Ishikawa (cell line): ENCODE measurements around the gene CYYR1.

ENCODE experiments used
- EP300 ChIP-seq: IDR thresholded peaks from 2 replicates; pipeline ENCODE4 v1.6.1; 2012; ENCODE audit warnings: borderline replicate concordance
- FOXM1 ChIP-seq: IDR thresholded peaks from 2 replicates; pipeline ENCODE4 v1.6.1; 2012; ENCODE audit warnings: low read depth, borderline replicate concordance
- MAX ChIP-seq: IDR thresholded peaks from 2 replicates; pipeline ENCODE4 v1.6.1; 2012
- NFIC ChIP-seq: IDR thresholded peaks from 2 replicates; pipeline ENCODE4 v1.6.1; 2012
- REST ChIP-seq: IDR thresholded peaks from 2 replicates; pipeline ENCODE4 v1.6.1; 2012; ENCODE audit warnings: low read depth, mild to moderate bottlenecking
- TAF1 ChIP-seq: IDR thresholded peaks from 2 replicates; pipeline ENCODE4 v1.6.1; 2012; ENCODE audit warnings: low read depth, mild to moderate bottlenecking
- TEAD4 ChIP-seq: IDR thresholded peaks from 2 replicates; pipeline ENCODE4 v1.6.1; 2012
- USF1 ChIP-seq: IDR thresholded peaks from 2 replicates; pipeline ENCODE4 v1.6.1; 2012
- ZBTB7A ChIP-seq: IDR thresholded peaks from 2 replicates; pipeline ENCODE4 v1.6.1; 2012; ENCODE audit warnings: low read depth

GRCh38 chr21:26540651-26541050 is 32.4 kb downstream of the CYYR1 start:
- TF ChIP-seq ZBTB7A (no peak), TAF1 (no peak), REST (no peak), FOXM1 (no peak), USF1 (no peak), NFIC (no peak), MAX (no peak), TEAD4 (no peak), EP300 (no peak)
